Stimulated activated CD8-positive, alpha-beta memory T cell treated with anti-CD3 and anti-CD28 coated beads, Interleukin-15, amount 100 ng/mL, for 4 hours (primary cell): ENCODE results near the gene C20orf204.

Experiments used
- DNase-seq, 2 donors: peaks; one replicate each; pipeline ENCODE4 v3.0.0-alpha.2; 2020; ENCODE audit warnings: low read depth in 2 of 2

C20orf204 gene

DNA sequence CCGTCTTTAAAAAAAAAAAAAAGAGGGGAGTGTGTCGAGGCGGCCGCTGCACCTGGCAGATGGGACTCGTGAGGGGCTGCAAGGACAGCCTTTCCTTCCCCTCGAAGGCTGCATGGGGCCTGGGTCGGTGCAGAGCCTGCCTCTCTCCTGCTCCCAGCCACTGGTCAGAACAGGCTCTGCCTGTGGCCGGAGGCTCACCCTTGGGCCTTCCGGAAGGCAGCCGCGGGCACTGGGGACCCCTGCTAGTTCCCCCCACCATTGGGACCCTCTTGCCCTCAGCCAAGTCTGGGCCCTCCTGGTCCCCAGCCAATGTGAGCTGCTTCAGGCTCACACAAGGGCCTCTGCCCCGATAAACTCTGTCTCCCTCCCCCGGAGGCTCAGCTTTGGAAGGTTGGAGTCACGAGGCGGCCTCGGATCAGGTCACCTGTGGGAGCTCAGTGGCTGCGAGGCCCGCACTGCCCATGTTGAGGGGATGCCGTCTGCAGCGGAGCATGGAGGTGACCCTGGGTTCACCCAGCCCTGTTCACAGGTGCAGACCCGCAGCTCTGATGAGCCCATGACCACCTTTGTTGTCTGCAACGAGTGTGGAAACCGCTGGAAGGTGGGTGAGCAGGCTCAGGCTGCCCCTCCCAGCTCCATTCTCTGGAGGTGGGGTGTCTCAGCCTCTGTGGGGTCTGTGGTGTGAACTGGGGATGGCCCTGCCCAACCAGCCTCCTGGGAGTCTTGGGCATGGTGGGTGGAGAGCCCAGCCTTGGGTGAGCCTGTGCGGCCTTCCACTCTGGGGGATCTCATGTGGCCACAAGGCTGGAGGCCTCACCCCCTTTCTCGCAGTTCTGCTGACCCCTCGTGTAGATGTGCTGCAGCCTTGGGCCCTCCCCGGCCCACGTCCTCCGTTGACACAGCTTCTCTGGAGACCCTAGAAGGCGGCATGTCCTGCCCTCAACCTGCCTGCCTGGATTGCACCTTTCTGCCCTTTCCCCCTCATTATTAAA, 35.7 kb downstream of the C20orf204 start:
- DNase-seq: no peak

DNA sequence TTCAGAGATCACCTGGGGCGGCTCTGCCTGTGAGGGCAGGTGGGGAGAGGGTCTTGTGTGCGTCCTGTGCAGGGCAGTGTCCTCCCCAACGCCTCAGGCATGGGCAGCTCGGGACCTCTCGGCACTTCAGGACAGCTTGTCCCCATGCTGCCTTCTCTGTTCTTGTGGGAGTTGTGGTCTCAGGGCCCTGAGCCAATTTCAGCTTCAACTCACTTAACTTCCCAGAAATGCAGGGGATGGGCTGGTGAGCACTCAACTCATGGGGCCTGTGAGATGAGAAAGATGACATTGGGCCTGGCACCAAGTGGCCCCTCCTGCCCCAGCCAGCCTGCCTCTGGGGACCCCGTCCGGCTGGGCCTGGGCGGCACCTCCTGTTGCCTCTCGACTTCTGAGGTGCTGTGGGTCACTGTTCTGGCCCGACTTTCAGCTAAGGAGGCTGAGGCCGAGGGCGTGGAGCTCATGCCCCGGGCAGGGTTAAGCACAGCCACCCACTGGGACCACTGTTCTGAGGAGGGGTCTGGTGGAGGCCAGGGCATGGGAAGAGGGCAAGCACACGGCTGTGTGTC, 36.6 kb downstream of the C20orf204 start:
- no peak for DNase-seq

DNA sequence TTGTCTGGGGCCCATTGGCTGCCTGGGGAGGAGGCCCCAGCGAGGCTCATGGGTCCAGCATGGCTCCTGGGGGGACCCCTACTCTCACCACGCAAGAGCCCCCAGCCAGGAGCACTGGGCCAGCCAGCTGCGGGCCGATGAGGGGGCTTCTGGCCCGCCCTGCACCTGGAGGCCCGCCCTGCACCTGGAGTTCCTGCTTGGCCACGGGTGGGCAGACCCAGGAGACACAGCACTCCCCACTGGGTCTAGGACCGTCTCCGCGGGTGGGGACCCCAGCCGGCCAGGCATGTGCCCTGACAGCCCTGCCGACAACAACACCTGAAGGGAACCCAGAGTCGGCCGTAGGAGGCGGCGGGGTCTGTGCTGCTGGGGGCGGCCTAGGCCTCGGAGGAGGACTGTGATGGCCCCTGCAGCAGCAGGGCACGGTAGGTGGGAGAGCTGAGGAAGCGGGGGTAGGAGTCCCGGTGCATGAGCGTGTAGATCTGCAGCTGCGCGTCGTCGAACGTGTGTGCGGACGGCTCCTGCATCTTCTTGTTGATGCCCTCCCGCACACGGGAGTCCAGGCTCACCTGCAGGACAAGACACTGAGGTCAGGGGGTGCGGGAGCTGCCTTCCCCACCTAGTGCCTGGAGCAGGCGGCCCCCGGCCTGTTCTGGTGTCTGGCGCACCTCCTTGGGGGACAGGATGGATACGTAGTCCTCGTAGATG, 37.6 kb downstream of the C20orf204 start:
- no peak for DNase-seq

DNA sequence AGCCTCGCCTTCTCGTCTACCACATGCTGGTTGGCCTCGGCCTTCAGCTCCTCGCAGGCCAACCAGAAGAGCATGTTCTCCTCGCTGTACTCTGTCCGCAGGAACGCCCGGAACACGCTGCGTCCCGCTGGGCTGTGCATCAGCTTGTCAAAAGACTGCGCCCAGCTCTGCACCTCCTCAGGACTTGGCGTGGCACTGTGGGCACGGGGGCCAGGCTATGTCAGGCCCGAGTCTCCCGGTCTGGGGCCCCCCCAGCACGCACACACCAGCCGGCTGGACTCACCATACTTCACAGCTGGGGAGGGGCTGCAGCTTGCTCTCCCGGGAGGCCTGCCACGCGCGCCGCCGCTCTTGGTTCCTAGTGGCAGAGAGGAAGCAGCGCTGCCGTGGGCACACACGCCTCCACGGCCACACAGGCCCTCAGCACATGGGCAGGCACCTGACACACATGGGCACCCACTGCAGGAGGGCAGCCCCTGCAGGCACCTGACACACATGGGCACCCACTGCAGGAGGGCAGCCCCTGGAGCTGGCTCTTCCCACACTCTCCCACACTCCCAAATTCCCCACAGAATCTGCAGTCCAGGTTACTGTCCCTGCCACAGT, 38.3 kb downstream of the C20orf204 start:
- DNase-seq: no peak

DNA sequence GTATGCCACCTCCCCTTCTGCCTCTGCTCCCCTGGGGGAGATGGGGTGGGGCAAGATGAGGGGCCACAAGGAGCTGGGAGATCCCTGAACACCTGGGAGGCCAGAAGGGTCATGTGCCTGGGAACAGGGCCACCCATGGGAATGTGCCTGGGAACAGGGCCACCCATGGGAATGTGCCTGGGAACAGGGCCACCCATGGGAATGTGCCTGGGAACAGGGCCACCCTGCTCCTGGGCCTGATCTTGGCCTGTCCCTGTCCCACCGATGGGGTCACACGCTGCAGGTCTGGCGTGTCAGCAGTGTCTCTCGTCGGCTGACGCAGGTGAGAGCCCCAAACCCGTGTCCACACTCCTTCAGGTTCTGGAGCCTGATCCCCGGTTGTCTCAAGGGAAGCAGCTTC, 39.0 kb downstream of the C20orf204 start:
- no peak for DNase-seq

DNA sequence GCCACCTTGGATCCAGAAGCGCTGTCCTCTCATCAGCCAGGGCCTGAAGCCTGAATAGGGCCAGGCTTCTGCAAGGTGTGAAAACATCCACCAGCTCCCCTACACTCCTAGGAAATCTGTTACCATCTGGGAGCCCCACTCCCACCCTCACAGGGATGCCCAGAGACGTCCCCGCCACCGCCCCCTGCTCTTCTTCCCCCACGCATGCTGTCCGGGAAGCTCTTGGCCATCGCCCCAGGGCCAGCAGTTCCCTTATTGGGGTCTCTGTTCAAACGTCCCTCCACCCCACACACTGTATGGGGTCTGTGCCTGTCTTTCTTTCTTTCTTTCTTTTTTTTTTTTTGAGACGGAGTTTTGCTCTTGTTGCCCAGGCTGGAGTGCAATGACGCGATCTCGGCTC, 39.6 kb downstream of the C20orf204 start:
- no peak for DNase-seq

DNA sequence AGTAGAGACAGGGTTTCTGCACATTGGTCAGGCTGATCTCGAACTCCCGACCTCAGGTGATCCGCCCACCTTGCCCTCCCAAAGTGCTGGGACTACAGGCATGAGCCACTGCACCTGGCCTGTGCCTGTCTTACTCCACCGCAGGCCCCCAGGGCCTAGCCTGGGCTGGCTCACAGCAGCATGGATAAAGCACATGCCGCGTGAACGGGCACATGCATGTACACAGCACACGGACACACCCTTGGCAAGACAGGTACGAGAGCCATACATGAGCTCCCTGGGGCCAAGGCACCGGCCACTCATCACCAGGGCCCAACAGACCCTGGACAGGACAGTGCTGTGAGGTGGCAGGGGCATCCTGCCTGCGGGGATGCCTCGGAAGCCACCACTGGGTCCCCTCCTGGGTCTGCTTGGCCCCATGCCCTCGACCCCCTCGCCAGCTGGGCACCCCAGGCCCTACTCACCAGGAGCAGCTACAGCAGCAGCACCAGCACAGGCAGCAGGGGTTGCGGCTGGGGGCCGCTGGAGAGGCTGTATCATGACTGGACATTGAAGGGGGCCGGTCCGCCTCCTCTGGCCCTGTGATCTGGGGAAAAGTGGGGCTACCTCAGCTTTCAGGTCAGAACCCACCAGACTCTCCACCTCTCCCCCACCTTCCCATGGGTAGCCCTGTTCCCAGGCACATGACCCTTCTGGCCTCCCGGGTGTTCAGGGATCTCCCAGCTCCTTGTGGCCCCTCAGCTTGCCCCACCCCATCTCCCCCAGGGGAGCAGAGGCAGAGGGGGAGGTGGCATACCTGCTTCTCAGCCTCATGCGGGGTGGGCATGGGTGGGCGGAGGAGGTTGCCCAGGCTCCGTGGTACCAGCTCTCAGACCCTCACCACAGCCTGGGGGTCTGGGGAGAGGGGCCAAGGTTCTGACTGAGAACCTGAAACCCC, 40.3 kb downstream of the C20orf204 start:
- no peak for DNase-seq

DNA sequence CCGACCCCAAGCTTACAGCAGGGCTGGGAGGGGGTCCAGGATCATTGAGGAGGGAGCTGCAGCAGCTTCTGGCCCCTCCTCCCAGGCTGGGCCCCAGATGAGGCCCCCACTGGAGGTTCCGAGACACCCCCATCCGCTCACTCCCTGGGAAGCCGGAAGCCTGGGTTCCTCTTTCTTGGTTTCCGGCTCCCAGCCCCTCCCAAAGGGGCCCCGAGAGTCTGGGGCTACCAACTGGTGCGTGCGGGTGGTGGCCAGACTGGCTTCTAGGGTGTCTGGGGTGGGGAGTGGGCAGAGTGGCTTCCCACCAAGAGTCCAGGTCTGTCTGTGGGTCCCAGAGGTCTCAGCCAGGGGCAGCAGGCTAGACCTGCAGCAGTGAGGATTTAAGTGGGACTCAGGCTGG, 41.1 kb downstream of the C20orf204 start:
- DNase-seq: no peak

DNA sequence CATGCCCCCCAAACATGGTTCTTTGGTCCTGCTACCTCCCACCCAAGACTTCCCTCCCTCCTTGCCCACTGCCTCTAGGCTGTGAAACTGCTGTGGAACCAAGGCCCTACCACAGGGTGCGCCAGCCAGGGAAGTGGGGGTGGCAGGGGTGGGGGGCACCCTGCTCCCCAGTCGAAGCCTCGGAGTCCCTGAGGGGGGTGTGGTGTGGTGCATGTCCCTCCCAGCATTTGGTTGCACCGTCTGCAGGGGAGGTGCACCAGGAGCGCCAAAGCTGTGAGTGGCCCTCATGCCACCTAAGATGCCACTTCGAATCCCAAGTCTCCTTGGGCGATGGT, 41.5 kb downstream of the C20orf204 start:
- DNase-seq: no peak

DNA sequence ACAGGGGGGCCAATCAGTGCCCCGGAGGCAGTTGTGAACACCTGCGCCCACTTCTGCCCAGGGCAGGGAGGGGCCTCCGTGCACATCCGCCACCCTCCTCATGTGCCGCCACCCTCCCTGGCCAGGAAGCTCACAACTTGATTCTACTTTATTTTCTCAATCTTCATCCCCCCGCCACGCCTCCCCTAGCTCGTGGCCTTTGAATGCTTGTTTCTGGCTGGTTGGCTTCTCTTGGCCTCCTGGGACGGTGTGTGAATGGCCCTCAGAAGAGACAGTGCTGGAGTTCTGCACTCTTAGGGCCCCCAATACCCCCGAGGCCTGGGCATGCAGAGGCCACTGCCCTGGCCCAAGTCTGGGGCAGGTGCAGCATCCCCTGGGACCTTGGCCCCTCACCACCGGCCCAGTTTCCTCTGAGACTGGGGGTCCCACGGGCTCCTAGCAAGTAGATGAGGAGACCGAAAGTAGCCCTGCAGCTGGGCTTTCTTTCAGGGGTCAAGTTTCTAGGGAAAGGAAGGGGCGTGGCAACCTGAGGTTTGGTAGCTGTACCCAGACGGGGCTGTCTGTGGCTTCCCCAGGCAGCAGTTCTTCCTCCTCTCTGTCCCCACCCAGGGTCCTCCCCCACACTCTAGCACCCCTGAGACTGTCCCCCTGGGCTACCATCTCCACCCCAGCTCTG, 42.0 kb downstream of the C20orf204 start:
- DNase-seq: no peak

DNA sequence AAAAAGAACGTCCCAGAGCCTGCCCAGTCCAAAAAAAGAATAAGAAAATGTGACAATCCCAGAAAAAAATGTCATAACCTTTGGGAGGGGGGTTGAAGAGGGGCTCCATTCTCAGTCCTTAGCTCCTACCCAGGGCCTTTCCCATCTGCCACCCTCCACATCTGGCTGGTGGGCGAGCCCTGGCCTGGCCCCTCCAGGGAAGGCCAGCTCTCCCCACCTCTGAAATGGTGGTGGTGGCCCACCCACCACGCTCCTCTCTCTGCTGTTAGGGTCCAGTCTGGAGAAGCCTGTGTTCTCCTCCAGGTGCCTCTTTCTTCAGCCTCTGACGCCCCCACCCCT, 42.9 kb downstream of the C20orf204 start:
- no peak for DNase-seq

DNA sequence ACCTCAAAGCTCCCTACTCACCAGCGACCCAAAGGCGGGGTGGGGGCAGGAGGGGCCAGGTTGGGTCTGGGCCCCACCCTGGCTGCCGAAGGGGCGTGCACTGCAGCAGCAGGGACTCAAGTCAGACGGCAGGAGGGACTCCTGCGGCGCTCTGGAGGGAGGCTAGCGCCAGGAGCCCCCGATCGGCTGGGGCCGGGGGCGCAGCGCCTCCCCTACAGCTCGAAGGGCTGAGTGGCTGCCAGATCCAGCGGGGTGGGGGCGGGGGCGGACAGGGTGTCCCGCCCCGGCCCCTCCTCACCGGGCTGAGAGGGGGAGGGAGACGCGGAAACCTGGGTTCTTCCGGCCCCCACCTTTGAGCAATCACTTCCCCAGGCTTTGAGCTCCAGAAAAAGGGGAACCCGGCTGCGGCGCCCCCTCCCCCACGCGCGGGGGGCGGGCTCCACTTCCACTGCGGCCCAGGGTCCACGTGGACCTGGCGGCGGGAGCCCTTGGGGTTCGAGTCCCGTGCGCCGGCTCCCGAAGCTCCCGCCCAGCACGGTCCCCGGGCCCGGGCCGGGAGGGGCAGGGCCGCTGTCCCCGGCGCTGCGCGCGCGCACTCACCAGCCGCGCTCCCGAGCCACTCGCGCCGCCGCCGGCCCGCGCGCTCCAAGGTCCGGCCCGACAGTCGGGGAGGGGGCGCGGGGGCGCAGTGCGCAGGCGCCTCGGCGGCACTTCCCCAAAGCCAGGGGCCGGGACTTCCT, 43.5 kb downstream of the C20orf204 start, which contains the start of gene RGS19:
Gene RGS19 (minus strand): TSS at position 246 of the 740 bp plus-strand sequence. CDS start 2,632 bp downstream, outside the sequence.
- DNase-seq: peak in 1 of 2 donors; percentile 36

DNA sequence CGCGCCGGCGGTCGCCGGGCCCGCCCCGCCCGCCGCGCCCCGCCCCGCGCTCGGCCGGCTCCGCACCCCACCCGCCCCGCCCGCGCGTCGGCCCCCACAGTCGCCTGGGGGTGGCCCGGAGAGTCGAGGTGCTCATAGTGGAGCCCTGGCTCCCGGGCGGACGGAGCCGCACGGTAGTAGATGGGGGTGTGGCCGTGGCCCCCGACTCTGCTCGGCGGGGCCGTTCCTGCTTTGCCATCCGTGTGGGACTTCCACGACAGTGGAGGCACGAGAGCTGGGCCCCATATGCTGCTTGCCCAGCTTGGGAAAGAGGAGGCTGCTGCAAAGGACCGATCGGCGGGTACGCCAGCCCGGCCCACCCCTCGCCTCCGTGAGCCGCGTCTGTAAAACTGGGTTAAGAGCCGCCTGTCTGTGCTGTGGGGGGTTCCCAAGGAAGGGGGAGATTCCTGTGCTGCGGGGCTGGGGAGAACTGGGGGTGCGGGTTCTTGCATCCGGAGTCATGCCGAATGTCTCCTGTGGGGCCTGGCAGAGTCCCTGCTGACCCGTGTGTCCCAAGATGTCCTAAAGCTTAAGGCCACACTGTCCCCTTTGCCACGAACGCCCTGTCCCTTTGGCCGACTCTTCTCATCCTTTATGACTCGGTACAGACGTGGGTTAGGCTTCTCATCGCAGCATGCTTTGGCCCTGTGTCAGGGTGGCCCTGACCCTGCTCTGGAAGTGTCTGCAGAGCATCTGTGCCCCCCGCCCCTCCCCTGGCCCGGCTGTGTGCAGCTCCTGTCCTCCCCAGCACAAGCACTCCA, 44.2 kb downstream of the C20orf204 start, which contains the start of gene OPRL1:
Gene OPRL1 (plus strand): TSS at position 70 of the 800 bp plus-strand sequence. CDS start 12,639 bp downstream, outside the sequence.
- peak in 1 of 2 donors; percentile 49 for DNase-seq

DNA sequence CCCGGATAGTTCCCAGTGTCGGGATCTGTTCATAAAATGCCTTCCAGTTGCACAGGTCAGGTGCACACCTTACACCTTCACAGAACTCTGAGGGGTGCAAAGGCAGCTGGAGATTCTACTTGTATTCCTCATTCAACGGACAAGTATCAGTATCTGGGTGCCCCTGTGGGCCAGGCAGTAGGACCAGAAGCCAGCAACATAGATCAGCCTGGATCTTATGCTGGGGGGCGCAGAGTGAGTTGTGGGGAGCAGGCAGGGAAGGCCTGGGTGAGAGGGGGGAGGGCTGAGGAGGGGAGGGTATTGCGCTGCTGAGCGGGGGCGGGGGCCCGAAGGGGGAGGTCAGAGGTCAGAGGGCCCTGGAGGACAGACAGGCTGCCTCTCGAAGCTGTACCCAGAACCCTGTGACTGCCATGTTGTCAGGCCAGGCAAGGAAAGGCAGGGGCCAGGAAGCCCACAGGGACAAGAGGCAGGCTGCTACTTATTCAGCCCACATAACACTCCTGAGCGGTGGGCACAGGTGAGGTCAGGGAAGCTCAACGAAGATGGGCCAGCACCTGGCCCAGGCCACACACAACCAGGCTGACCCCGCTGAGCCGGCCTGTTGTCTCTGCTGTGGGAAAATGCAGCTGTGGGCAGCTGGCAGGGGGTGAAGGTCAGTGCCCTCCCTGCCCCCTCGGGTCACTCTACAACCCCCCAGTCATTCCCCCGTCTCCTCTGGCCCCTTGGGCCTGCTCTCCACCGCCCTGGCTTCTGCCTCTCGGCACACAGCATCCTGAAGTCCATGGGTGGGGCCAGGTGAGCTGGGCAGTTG, 45.0 kb downstream of the C20orf204 start:
- DNase-seq: no peak

DNA sequence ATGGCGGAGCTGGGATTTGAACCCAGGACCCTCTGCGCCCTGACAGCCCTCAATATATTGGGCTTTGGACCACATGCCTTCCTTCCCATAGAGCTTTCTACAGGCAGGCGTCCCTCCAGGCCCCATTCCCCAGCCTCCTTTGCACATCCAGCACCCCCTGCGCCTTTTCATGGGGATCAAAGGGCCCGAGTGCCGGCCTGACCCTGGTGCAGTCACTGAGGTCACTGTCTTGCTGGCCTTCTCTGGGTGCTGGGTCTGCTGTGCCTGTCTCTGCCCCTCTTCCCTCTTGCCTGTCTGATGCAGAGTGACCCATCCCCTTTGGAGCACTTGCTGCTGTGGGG, 45.6 kb downstream of the C20orf204 start:
- DNase-seq: no peak

DNA sequence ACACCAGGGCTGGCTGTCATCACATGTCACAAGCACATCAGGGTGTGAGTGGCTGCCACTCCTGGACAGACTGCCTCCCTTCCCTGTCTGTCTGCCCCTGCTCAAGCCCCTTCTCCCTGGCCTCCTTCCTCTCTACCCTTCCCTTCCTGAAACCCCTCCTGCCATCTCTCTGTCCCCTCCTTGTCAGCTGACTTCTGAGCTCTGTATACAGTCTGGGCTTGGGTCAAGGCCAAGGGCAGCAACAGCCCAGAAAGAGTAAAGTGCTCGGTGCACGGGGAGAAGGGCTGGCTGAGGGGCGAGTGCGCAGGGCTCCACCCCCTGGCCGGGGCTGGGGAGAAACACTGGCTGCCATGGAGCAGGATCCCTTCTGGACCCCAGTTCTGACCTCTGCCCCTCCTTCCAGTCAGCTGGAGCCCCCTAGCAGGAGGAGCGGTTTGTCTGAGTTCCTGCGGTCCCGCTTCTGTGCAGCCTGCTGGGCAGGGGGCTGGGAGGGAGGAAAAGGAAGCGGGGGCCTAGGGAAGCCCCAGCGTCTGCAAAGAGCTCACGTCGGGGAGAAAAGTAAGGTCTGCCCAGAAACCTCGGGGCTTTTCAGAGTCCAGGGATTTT, 46.2 kb downstream of the C20orf204 start:
- DNase-seq: no peak

DNA sequence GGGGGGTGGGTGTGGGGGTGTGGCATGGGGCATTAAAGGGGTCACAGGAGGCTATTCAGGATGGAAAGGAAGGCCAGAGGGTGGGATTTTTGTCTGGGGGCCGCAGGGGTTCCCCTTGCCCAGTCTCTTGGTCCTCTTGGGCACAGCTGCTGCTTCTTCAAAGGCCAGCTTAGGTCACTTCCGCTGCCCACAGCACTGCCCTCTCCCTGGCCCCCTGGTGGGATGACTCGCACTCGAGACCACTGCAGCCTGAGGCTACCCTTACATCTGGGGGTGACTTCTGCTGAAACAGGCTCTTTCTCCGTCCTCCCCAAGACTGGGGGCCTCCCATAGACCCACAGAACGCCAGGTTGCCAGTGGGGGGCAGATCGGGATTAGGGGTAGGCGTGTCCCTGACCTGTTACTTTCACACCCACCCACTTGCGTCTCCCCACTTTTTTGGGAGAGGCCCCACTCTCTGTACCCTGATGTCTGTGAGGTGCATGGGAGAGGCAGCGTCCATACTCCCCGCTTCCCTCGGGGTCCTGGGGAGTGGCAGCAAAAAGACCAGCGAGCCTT, 46.9 kb downstream of the C20orf204 start:
- no peak for DNase-seq
